Measurements from ENCODE around the gene RPL21. TPM values are rescaled to one million over a fixed set of nuclear protein-coding genes. Genes with fewer than 3 reads are reported as not detected.
"Not testable (repeated sequence)": the region's sequence is repeated elsewhere in the genome, so short reads cannot be mapped to it uniquely, and the experiment has no call there.

The RPL21 gene
- total RNA-seq, 2 experiments from 2014 or later: 1,706 to 1,738 TPM

- Histone ChIP-seq H3K79me2 (ENCODE audit: insufficient read depth, low read depth, low read length) (no peaks in the 10 kb centered on the region), H4K20me1 (ENCODE audit: insufficient read depth, low read length) (no peaks in the 10 kb centered on the region), H3K36me3 (ENCODE audit: insufficient read depth, low read length) (no peaks in the 10 kb centered on the region; the same call in 1 of the 2 replicates), H3K4me1 (ENCODE audit: insufficient read depth, low read length, poor library complexity, severe bottlenecking) (peaks cover 27% of the 10 kb centered on the region), H3K9me2 (ENCODE audit: insufficient read depth, low read length) (no peaks in the 10 kb centered on the region), H3K4me3 (ENCODE audit: low read depth, low read length, poor library complexity, severe bottlenecking) (no peak overlapping the region), H3K4me2 (ENCODE audit: low read length) (no peak overlapping the region), H3K9me3 (ENCODE audit: low read length) (peaks cover 13% of the 10 kb centered on the region; the same call in 1 of the 2 replicates), H2AFZ (ENCODE audit: low read length) (no peak overlapping the region), H3K27ac (ENCODE audit: low read depth, low read length, poor library complexity, severe bottlenecking) (no peak overlapping the region)
- CTCF ChIA-PET (ENCODE audit: unreplicated experiment): no interaction called here
- TF ChIP-seq CTCF (conservative IDR thresholded peaks at IDR 0.05; ENCODE audit: low read length) (no peak), EZH2phosphoT487 (IDR thresholded peaks at IDR 0.05; ENCODE audit: borderline replicate concordance, low read depth, low read length) (no peak)
- POLR2A ChIA-PET: no interaction called here
- DNase-seq (ENCODE audit: low spot score): no peak
- intact Hi-C loops (cut with micrococcal nuclease; ENCODE audit: unreplicated experiment): no loop called here
- BruUV-seq (replicated peaks): no TSS peak
Measured at GRCh38 chr13:27219611-27220010, 31.7 kb upstream of the RPL21 start.

GRCh38 chr13:27222100-27222499 lies 29.3 kb upstream of the RPL21 start:
- H3K4me2 ChIP-seq (ENCODE audit: low read length): peak overlapping the region; percentile 62
- H3K79me2 ChIP-seq (ENCODE audit: insufficient read depth, low read depth, low read length); intact Hi-C loops (cut with micrococcal nuclease; ENCODE audit: unreplicated experiment); BruUV-seq (replicated peaks); H3K9me2 ChIP-seq (ENCODE audit: insufficient read depth, low read length); CTCF ChIA-PET (ENCODE audit: unreplicated experiment); H3K36me3 ChIP-seq (ENCODE audit: insufficient read depth, low read length); H4K20me1 ChIP-seq (ENCODE audit: insufficient read depth, low read length): not testable (repeated sequence)
- H3K4me3 ChIP-seq (ENCODE audit: low read depth, low read length, poor library complexity, severe bottlenecking): peak overlapping the region; percentile 28
- peak overlapping the region; percentile 87 for H2AFZ ChIP-seq (ENCODE audit: low read length)
- peak; percentile 38 for DNase-seq (ENCODE audit: low spot score)
- peaks cover 13% of the 10 kb centered on the region; the same call in 1 of the 2 replicates for H3K9me3 ChIP-seq (ENCODE audit: low read length)
- H3K27ac ChIP-seq (ENCODE audit: low read depth, low read length, poor library complexity, severe bottlenecking): peak overlapping the region; percentile 51
- POLR2A ChIA-PET: interaction anchor here (0.5 to 1.5 kb wide), 6 partner anchors 10 to 1222 kb away, joined by 3 to 4 read pairs (median 3); no protein-coding TSS in a partner anchor
- H3K4me1 ChIP-seq (ENCODE audit: insufficient read depth, low read length, poor library complexity, severe bottlenecking): peaks cover 50% of the 10 kb centered on the region

GRCh38 chr13:27226991-27227390 lies 24.4 kb upstream of the RPL21 start:
- BruUV-seq (replicated peaks): no TSS peak

More at GRCh38 chr13:27226991-27227390, 24.4 kb upstream of the RPL21 start:
- H4K20me1 ChIP-seq (ENCODE audit: insufficient read depth, low read length): no peaks in the 10 kb centered on the region
- H3K9me3 ChIP-seq (ENCODE audit: low read length): peaks cover 27% of the 10 kb centered on the region
- H3K36me3 ChIP-seq (ENCODE audit: insufficient read depth, low read length): peaks cover 4% of the 10 kb centered on the region; the same call in 1 of the 2 replicates
- ChIA-PET CTCF (ENCODE audit: unreplicated experiment) (interaction anchor here (0.6 kb wide), 1 partner anchor 16 kb away, joined by 3 read pairs; no protein-coding TSS in a partner anchor), POLR2A (interaction anchor here (0.6 to 1.7 kb wide), 12 partner anchors 12 to 977 kb away, joined by 3 to 9 read pairs (median 3); no protein-coding TSS in a partner anchor)
- H3K4me1 ChIP-seq (ENCODE audit: insufficient read depth, low read length, poor library complexity, severe bottlenecking): peaks cover 72% of the 10 kb centered on the region
- peak; percentile 54 for DNase-seq (ENCODE audit: low spot score)
- peak overlapping the region; percentile 63 for H3K4me2 ChIP-seq (ENCODE audit: low read length)
- no peaks in the 10 kb centered on the region for H3K9me2 ChIP-seq (ENCODE audit: insufficient read depth, low read length)
- H3K4me3 ChIP-seq (ENCODE audit: low read depth, low read length, poor library complexity, severe bottlenecking): peak overlapping the region; percentile 17
- no peak for TF ChIP-seq EZH2phosphoT487 (IDR thresholded peaks at IDR 0.05; ENCODE audit: borderline replicate concordance, low read depth, low read length)
- no peak for TF ChIP-seq CTCF (conservative IDR thresholded peaks at IDR 0.05; ENCODE audit: low read length)
- intact Hi-C loops (cut with micrococcal nuclease; ENCODE audit: unreplicated experiment): no loop called here
- H2AFZ ChIP-seq (ENCODE audit: low read length): peak overlapping the region; percentile 66
- H3K79me2 ChIP-seq (ENCODE audit: insufficient read depth, low read depth, low read length): no peaks in the 10 kb centered on the region
- peak overlapping the region; percentile 46 for H3K27ac ChIP-seq (ENCODE audit: low read depth, low read length, poor library complexity, severe bottlenecking)

All from OCI-LY7 (cell line).